ENCODE results near the gene CLEC4F. TPM values are rescaled to one million over a fixed set of nuclear protein-coding genes. Genes with fewer than 3 reads are reported as not detected.

The CLEC4F gene
- total RNA-seq, 1 experiment from 2014 or later = not detected

GRCh38 chr2:70771446-70771845, 49.0 kb downstream of the CLEC4F start:
- no peaks in the 10 kb centered on the region for H3K36me3 ChIP-seq (ENCODE audit: control insufficient read depth, insufficient read depth, low read length)
- ChIA-PET POLR2A (no interaction called here), CTCF (no interaction called here)
- Mint-ChIP-seq H3K4me1 (ENCODE audit: low read depth, unreplicated experiment) (peaks cover 6% of the 10 kb centered on the region), H3K27me3 (ENCODE audit: insufficient read depth, unreplicated experiment) (peaks cover 37% of the 10 kb centered on the region), H3K27ac (ENCODE audit: unreplicated experiment) (no peak overlapping the region), H3K4me3 (ENCODE audit: unreplicated experiment) (no peak overlapping the region), H3K9me3 (ENCODE audit: unreplicated experiment) (peaks cover 7% of the 10 kb centered on the region), H3K36me3 (ENCODE audit: insufficient read depth, unreplicated experiment) (peaks cover 4% of the 10 kb centered on the region)
- intact Hi-C loops (cut with micrococcal nuclease; ENCODE audit: unreplicated experiment) = no loop called here
- H3K9me3 ChIP-seq = no peaks in the 10 kb centered on the region
- TF ChIP-seq, protein P1, sequence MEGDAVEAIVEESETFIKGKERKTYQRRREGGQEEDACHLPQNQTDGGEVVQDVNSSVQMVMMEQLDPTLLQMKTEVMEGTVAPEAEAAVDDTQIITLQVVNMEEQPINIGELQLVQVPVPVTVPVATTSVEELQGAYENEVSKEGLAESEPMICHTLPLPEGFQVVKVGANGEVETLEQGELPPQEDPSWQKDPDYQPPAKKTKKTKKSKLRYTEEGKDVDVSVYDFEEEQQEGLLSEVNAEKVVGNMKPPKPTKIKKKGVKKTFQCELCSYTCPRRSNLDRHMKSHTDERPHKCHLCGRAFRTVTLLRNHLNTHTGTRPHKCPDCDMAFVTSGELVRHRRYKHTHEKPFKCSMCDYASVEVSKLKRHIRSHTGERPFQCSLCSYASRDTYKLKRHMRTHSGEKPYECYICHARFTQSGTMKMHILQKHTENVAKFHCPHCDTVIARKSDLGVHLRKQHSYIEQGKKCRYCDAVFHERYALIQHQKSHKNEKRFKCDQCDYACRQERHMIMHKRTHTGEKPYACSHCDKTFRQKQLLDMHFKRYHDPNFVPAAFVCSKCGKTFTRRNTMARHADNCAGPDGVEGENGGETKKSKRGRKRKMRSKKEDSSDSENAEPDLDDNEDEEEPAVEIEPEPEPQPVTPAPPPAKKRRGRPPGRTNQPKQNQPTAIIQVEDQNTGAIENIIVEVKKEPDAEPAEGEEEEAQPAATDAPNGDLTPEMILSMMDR (IDR thresholded peaks at IDR 0.05; ENCODE audit: insufficient read depth in 1 of 2, low read depth in 1 of 2, low read length in 1 of 2, severe bottlenecking in 1 of 2, unreplicated experiment in 1 of 2) = no peak
- H3K4me3 ChIP-seq (ENCODE audit: low read depth, low read length) = no peak overlapping the region
- H3K4me1 ChIP-seq = peaks cover 5% of the 10 kb centered on the region
- BruUV-seq (replicated peaks) = no TSS peak
- no peak for DNase-seq
- peaks cover 4% of the 10 kb centered on the region for H3K27me3 ChIP-seq (replicated peaks; ENCODE audit: control insufficient read depth, insufficient read depth, low read length)

DNA sequence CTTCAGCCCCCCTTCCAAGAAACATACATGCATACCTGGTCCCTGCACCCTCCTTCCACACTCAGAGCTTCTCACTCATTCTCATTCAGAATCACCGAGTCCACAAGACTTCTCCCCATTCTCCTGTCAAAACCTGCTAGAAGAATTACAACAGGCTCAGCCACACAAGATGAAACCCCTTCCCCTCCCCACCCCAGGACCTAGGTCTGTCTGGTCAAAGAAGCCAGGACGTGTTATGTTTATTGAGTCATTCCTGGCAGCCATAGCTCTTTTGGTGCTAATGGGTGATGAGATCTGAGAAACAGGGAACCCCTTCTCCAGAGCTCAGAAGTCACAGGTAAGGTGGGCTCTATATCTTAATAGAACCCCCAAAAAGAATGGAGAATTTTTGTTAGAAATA, 50.9 kb downstream of the CLEC4F start:
- H3K27me3 Mint-ChIP-seq (ENCODE audit: insufficient read depth, unreplicated experiment) = peaks cover 41% of the 10 kb centered on the region

DNA sequence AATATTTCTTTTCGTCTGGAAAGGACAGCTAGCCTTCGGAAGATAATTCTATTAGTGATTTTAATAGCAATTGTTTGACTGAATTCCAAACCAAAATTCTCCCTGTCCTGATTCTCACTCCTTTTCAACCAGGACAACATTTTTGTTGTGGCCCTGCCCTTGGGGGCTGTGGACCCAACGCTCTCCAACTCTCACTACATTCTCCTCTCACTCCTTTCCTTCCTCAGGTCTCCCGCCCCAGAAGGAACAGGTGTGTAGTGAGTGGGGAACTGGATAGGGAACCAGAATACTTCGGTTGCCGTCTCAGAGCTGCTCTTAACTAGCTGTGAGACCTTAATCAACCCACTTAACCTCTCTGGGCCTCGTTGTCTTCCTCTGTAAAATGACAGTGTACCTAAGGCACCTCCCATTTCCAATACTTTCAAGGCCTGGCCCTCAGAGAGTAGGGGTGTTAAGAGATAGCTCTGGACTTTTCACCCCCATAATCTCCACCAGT, 51.8 kb downstream of the CLEC4F start:
- peaks cover under 1% of the 10 kb centered on the region for H3K9me3 Mint-ChIP-seq (ENCODE audit: unreplicated experiment)
- no peak overlapping the region for H3K27ac Mint-ChIP-seq (ENCODE audit: unreplicated experiment)
- peak overlapping the region; percentile 50 for H3K4me3 Mint-ChIP-seq (ENCODE audit: unreplicated experiment)
- peaks cover 7% of the 10 kb centered on the region for H3K4me1 Mint-ChIP-seq (ENCODE audit: low read depth, unreplicated experiment)
- CTCF ChIA-PET = interaction anchor here (0.6 kb wide), 1 partner anchor 209 kb away, joined by 3 read pairs; no protein-coding TSS in a partner anchor
- peaks cover 5% of the 10 kb centered on the region for H3K4me1 ChIP-seq
- H3K27me3 ChIP-seq (replicated peaks; ENCODE audit: control insufficient read depth, insufficient read depth, low read length) = peaks cover 4% of the 10 kb centered on the region
- H3K36me3 ChIP-seq (ENCODE audit: control insufficient read depth, insufficient read depth, low read length) = no peaks in the 10 kb centered on the region
- H3K36me3 Mint-ChIP-seq (ENCODE audit: insufficient read depth, unreplicated experiment) = peaks cover 4% of the 10 kb centered on the region
- TF ChIP-seq, protein P1 (IDR thresholded peaks at IDR 0.05; ENCODE audit: insufficient read depth in 1 of 2, low read depth in 1 of 2, low read length in 1 of 2, severe bottlenecking in 1 of 2, unreplicated experiment in 1 of 2) = no peak
- DNase-seq = no peak
- BruUV-seq (replicated peaks) = no TSS peak
- H3K4me3 ChIP-seq (ENCODE audit: low read depth, low read length) = no peak overlapping the region
- peaks cover 34% of the 10 kb centered on the region for H3K27me3 Mint-ChIP-seq (ENCODE audit: insufficient read depth, unreplicated experiment)
- POLR2A ChIA-PET = no interaction called here
- intact Hi-C loops (cut with micrococcal nuclease; ENCODE audit: unreplicated experiment) = no loop called here
- H3K9me3 ChIP-seq = no peaks in the 10 kb centered on the region

More for the DNA sequence above, 50.9 kb downstream of the CLEC4F start:
- no peak for DNase-seq
- Mint-ChIP-seq H3K27ac (ENCODE audit: unreplicated experiment) (no peak overlapping the region), H3K4me1 (ENCODE audit: low read depth, unreplicated experiment) (peaks cover 7% of the 10 kb centered on the region), H3K9me3 (ENCODE audit: unreplicated experiment) (peaks cover 7% of the 10 kb centered on the region), H3K36me3 (ENCODE audit: insufficient read depth, unreplicated experiment) (peaks cover 4% of the 10 kb centered on the region), H3K4me3 (ENCODE audit: unreplicated experiment) (no peak overlapping the region)
- Histone ChIP-seq H3K4me3 (ENCODE audit: low read depth, low read length) (no peak overlapping the region), H3K9me3 (no peaks in the 10 kb centered on the region), H3K36me3 (ENCODE audit: control insufficient read depth, insufficient read depth, low read length) (no peaks in the 10 kb centered on the region), H3K4me1 (peaks cover 5% of the 10 kb centered on the region), H3K27me3 (replicated peaks; ENCODE audit: control insufficient read depth, insufficient read depth, low read length) (peaks cover 4% of the 10 kb centered on the region)
- TF ChIP-seq, protein P1 (IDR thresholded peaks at IDR 0.05; ENCODE audit: insufficient read depth in 1 of 2, low read depth in 1 of 2, low read length in 1 of 2, severe bottlenecking in 1 of 2, unreplicated experiment in 1 of 2) = no peak
- CTCF ChIA-PET = no interaction called here
- intact Hi-C loops (cut with micrococcal nuclease; ENCODE audit: unreplicated experiment) = no loop called here
- no TSS peak for BruUV-seq (replicated peaks)
- POLR2A ChIA-PET = no interaction called here

All from Caco-2 (cell line).